GM21367 (cell line): ENCODE results near the gene ZNF831.

Experiments used
- ATAC-seq: cut with Tn5 transposase; IDR thresholded peaks from one replicate; pipeline ENCODE4 v1.9.1; 2021; ENCODE audit not compliant: unreplicated experiment

ZNF831 gene

GRCh38 chr20:59177266-59178250 is 13.9 kb downstream of the ZNF831 start:
- ATAC-seq = no peak

GRCh38 chr20:59178983-59179595 is 15.5 kb downstream of the ZNF831 start:
- ATAC-seq = no peak

- ATAC-seq = no peak
These were observed 16.4 kb downstream of the ZNF831 start for GRCh38 chr20:59179988-59180387.

GRCh38 chr20:59181936-59182335 is 18.3 kb downstream of the ZNF831 start:
- no peak for ATAC-seq

- ATAC-seq = no peak
These were observed 18.9 kb downstream of the ZNF831 start for GRCh38 chr20:59182401-59183044.

- no peak for ATAC-seq
These were observed 20.1 kb downstream of the ZNF831 start for GRCh38 chr20:59183751-59184150.

- no peak for ATAC-seq
These were observed 21.3 kb downstream of the ZNF831 start for GRCh38 chr20:59184880-59185447.

- no peak for ATAC-seq
These were observed 22.2 kb downstream of the ZNF831 start for GRCh38 chr20:59185809-59186208.

- no peak for ATAC-seq
These were observed 26.8 kb downstream of the ZNF831 start for GRCh38 chr20:59190466-59190865.

- ATAC-seq = no peak
These were observed 27.6 kb downstream of the ZNF831 start for GRCh38 chr20:59191036-59191755.

- ATAC-seq = no peak
These were observed 28.3 kb downstream of the ZNF831 start for GRCh38 chr20:59191756-59192532.

GRCh38 chr20:59192533-59192896 is 28.9 kb downstream of the ZNF831 start:
- no peak for ATAC-seq

GRCh38 chr20:59193325-59193724 is 29.7 kb downstream of the ZNF831 start:
- no peak for ATAC-seq

GRCh38 chr20:59194023-59194935 is 30.7 kb downstream of the ZNF831 start:
- ATAC-seq = no peak

GRCh38 chr20:59195316-59195993 is 31.8 kb downstream of the ZNF831 start:
- ATAC-seq = no peak

- ATAC-seq = no peak
These were observed 40.7 kb downstream of the ZNF831 start for GRCh38 chr20:59204165-59204894.

- no peak for ATAC-seq
These were observed 41.4 kb downstream of the ZNF831 start for GRCh38 chr20:59205044-59205443.

- no peak for ATAC-seq
These were observed 43.6 kb downstream of the ZNF831 start for GRCh38 chr20:59207235-59207634.
